HG03432 (cell line): ENCODE results near the gene CETN2.

Experiments used
- ATAC-seq: cut with Tn5 transposase; IDR thresholded peaks from one replicate; pipeline ENCODE4 v1.9.1; 2021; ENCODE audit warnings: mild to moderate bottlenecking, moderate library complexity; ENCODE audit not compliant: unreplicated experiment

CETN2 gene

DNA sequence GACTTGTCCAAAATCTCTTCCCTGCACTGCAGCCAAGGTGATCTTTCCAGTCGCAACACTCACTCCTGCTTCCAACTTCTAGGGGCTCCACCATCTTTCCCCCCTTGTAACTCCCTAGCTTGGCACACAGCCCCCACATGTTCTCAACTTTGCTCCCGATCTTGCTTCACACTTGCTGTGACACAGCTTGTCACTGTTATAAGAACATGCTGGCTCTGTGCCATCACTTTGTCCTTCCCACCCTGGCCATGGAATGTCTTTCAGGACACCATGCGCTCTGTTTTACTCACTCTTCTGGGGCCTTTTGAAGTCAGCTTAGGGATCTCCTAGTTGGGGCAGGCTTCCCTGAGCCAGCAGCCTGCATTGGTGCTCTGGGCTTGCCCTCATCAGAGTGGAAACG lies 2.8 kb upstream of the CETN2 start:
- ATAC-seq: no peak

DNA sequence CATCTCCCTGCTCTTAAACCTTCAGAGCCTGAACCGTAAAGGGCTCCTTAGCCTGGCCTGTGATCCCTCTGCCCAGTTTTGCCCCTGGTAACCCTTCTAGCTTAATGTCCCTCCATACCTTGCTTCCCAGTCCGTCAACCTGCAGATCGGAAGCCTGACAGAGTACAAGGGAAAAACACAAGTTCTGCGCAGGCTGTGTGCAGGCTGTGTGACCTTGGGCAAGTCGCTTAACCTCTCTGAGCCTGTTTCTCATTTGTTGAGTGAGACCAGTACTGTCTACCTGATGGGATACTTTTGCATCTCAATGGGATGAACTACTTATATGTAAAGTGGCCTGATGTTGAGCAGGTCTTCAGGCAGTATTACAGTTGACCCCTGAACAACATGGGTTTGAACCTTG lies 2.0 kb upstream of the CETN2 start:
- ATAC-seq: no peak

DNA sequence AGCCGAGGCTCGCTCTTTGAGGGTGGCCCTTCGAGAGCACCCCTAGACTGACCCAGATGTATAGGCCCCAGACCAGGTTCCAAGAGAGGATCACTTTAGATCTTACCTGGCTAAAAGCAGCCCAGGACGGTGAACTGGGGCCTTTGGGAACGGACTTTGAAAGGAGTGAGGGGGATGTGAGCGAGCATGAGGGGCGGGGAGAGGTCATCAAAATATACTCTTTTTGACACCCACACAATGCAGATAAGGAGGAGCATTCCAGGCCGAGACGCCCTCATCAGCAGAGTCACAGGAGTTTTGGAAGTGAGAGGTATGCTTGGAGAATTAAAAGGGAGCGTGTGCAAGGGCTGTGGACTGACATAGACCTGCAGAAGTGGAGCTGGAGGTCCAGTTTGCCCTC lies 834 bp upstream of the CETN2 start:
- no peak for ATAC-seq

DNA sequence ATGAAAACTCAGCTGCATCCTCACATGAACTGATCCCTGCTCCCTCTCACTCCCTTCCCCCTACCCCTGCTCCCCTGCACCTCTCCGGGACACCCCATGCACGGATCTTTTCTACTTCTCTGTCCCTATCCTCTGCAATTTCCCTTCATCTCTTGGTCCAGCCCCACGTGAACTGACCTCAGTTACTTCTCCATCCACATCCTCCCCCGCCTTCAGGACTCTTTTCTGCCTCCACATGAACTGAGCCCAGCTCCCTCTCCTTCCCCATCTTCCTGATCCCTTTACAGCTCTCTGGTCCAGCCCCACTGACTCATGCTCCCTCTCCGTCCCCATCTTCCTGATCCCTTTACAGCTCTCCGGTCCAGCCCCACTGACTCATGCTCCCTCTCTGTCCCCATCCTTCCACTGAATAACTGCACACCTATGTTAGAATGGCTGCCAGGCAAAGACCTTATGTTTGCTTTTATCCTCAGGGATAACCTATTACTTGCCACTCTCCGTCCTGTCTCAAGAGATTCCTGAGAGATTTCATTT lies 5.6 kb downstream of the CETN2 start:
- ATAC-seq: no peak

DNA sequence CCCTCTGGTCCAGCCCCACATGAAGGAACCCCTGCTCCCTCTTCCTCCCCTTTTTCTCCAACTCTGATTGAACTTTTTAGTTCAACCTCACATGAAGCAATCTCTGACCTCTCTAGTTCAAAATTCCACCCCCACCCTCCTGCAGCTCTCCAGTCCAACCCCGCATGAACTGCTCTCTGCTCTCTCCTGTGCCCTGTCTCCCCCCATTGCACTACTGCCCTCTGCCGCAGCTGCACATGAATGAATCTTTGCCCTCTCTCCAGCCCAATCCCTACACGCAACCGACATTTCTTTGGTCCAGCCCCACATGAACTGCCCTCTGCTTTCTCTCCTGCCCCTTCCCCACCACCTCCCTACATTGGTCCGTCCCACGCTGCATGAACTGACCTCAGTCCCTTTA lies 6.9 kb downstream of the CETN2 start:
- no peak for ATAC-seq

DNA sequence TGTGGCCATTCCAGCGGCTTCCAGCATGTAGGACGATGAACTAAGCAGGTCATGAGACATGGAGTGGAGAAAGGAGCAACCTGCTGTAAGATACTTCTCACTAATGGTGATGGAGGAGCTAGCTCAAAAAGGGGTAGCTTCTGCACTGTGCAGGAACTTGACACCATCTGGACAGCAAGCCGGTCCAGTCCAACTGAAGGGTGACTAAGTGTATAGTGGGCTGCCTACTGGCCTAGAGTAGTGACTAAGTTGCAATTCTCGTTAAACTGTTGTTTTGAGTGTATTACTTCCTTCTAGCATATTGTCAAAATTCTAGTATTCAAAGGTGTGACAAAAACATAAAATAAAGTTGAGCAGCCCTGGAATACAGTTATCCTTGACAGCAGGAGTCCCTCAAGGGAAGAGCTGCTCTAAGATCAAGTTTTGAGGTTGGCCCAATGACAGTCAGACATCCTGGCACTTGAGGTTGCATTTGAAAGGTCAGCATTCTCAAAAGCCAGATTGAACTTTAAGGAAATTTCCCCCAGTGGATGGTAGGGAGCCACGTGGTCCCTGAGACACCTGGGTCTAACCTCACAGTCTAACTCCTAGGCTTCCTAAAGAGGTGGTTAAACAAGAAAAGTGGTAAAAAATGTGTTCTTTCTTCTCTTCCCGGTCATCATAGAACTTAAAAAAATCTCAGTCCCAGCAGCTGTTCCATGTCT lies 8.0 kb downstream of the CETN2 start:
- no peak for ATAC-seq

DNA sequence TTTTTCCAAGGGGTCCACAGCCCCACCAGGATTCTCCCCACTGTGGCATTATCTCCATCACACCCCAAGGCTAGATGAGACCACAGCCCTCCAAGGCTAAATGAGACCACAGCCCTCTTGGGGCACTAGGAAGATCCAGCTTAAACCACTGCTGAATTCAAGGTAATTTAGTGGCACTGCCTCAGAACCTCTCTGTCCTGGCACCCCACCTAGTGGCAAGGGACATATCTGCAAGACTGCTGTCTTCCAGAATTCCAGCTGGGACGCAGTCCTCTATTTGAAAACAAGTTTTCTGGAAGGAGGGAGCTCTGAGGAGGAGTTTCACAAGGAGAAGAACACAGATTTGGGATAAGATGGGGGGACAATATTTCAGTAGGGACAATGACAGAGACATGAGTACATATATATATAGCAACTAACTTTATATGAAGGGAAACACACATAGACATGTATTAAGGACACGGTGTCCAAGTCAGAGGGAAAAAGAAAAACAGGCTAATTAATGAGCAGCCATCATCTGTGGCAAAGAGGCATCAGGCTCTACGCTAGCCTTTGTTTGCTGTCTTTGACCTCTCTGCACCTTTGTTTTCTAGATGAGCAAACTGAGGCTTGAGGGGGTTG lies 9.3 kb downstream of the CETN2 start:
- no peak for ATAC-seq

DNA sequence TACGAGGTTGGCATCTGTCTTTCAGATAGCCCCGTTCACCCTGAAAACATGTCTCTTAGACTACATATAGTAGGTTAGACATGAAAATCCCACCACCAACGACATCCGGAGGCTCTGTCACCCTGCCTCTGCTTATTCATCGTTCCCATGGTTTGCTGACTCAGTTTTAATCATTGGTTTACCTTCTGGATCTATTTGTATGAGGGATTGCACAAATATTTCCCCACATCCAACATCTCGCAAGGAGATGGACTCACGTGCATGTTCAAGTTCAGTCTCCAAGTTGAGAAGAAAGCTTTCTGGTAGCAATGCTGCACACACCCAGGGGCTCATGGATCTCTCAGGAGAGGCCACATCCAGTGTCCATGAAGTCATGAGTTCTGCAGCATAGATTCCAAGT lies 10.8 kb downstream of the CETN2 start:
- ATAC-seq: no peak

DNA sequence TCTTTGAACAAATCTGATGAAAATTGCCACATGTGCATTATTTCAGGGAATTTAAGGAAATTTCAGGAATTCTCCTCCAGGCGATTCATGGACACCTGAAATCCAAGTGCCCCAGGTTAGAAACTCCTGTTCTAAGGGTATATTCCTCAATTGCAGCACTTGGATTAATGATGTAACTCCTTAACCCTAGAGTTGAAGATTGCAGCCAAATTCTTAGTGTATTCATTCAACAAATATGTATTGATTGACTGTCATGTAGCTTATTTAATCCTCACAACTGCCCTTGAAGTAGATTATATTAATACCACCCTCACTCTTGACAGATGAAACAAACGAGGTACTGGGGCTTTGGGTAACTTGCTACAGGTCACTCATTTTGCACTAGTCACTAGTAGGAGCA lies 11.3 kb downstream of the CETN2 start:
- ATAC-seq: no peak

DNA sequence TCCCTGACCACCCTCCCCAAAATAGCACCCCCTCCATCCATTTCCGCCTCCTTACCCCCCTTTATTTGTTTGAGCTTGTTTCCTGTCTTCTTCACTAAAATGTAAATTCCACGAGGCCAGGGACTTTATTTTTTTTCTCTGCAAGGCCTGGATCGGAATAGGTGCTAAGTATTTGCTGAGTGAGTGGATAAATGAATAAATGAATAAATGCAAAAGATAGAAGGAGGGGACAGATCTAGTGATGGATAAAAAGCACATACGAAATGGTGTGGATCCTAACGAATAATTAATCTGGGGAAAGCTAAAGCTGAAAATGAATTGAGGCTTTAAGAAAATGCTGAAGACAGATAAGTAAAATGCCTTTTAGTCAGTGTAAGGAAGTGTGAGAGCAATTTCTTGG lies 12.2 kb downstream of the CETN2 start:
- ATAC-seq: no peak

DNA sequence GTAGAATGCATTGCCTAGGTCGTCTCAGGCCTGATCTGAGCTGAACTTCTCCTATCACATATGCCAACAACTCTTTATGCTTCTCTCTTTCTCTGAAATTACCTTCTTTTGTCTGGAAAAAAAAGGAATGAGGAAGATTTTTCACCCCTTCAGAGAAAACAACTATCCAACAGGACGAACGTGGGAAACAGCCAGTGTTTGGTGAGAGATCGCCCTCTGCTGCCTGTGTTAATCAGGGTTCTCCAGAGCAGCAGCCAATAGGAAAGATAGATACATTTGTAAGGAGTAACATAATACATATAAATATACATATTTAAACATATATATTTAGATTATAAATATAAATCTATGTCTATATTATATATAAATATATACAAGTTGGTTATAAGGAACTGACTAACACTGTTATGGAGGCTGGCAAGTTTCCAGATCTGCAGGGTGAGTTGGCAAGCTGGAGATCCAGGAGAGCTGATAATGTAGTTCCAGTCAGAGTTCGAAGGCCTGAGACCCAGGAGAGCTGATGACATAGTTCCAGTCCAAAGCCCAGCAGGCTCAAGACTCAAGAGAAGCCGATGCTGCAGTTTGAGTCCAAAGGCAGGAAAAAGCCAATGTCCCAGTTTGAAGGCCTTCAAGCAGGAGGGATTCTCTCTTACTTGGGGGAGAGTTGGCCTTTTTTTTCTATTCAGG lies 13.3 kb downstream of the CETN2 start:
- ATAC-seq: no peak

DNA sequence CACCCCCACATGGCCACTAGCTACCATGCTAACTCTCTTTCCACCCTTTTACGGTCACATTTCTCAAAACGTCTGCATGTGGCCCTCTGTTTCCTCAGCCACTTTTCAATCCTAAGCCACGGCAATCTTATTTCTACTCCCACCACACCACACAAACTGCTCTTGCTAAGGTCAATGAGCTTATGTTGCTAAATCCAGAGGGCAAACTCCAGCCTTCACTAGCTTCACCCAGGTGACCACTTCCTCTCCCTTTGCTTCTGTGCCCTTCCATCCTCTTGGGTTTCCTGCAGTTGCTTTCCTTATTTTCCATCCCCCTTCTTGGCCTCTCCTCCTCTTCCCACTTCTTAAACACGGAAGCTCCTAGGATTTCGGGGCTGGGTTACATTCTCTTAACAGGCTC lies 16.5 kb downstream of the CETN2 start:
- ATAC-seq: no peak

DNA sequence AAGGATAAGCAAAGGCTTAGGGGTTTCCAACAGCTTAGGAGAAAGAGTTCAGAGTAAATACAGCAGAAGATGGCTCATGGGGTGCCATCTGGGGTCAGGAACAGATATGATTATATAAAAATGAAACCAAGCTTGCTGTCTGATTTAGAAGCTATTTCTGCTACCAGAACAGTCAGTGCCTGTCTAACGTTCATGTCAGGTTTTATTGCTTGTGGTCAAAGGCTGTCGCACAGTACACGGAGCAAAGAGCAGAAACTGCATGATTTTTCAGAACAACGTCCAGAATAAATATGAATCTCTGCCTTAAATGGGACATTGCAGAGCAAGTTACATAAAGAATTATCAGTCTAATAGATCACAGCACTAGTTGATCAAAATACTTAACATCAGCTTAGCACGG lies 17.4 kb downstream of the CETN2 start:
- no peak for ATAC-seq

DNA sequence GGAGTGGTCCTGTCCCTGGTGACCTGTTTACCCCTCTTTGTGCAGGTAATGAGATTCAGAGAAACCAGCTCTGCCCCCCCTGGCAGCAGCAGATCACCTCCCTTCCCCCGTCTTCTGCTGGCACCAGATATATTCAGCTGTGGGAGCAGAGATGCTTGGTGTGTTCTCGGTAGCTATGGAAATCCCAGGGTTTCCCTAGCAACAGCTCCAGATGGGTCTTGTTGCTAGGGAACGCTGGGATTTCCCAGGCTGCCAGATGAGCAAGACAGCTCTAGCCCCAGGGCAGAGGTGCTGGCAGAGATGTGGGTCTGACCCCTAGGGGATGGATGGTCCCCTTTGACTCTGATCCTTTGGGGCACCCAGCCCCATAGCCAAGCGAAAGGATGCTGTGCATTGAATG lies 20.2 kb downstream of the CETN2 start:
- no peak for ATAC-seq

DNA sequence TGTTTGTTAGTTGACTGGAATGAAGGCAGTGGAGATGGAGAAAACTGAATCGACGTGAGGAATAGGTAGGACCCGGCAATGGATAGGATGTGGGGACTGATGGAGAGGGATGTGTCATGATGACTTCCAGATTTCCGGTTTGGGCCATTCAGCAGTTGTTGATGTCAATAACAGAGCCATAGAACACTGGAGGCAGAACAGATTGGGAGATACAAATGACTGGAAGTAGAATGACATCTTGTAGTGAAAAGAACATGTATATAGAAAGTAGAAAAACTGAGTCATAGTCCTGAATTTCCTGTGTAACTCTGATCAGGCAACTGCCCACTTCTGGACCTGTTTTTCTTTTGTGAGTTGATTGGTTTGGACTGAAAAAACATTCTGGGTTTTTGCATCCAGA lies 24.5 kb downstream of the CETN2 start:
- no peak for ATAC-seq

DNA sequence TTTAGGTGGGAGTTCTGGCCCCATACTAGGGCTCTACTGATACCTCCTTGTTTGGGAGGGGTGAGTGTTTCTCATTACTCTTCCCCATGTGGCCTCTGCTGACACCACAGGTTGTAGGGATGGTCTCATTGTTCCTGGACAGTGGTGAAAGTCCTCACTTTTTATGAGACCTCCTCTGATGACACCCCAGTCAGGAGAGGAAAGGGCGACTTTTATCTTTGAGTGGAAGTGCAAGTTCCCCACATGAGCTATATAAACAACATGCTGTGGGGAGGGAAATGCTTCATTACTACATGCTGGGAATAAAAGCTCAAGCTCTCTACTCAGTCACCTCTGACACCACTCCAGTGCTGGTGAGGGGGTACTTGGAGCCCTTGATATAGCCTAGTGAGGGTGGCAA lies 31.6 kb downstream of the CETN2 start:
- ATAC-seq: no peak

DNA sequence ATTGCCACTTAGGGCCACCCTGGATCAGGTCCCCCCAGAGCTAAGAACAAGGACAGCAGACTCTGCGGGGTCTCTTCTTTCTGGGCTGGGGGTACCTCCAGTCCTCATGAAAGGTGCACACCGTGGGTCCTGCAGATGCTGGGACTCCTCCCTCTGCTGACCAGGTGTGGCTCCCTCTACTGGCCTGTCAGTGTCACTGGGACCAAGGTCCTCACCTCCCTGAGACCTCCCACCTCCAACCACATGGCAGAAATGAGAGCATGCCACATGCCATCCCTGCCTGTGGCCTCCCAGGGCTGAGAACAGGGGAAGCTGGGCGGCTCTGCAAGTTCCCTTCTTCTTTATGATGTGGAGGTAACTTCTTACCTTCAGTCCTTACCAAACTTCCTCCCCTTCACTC lies 43.5 kb downstream of the CETN2 start:
- ATAC-seq: peak; percentile 88
